ENCODE results near the gene VASH1. TPM values are rescaled to one million over a fixed set of nuclear protein-coding genes. Genes with fewer than 3 reads are reported as not detected.

VASH1 gene
- polyA plus RNA-seq (2011; rRNA removed) (2.1 and 3.1 TPM in 2 replicates), polyA plus RNA-seq (2017; fragmentation: RNase III; extraction: RNeasy Plus Mini Kit Qiagen cat#74134 plus additional on column Dnase treatment) (4.0 to 6.0 TPM (median 5.1 TPM) in 3 replicates), polyA minus RNA-seq (2011; rRNA and poly(A)+ RNA removed) (3.3 and 3.4 TPM in 2 replicates)
- 2.2 and 2.3 TPM in 2 replicates for polyA plus RNA-seq (2012; cell fraction: cytosol; rRNA removed)
- polyA plus RNA-seq (2012; cell fraction: nucleus; rRNA removed) = 9.6 and 11.6 TPM in 2 replicates

GRCh38 chr14:76761136-76761959 is at the start of gene VASH1:
TSS of gene VASH1 (plus strand) at chr14:76761468. CDS start at chr14:76762822, 1,354 bp downstream.
- WGBS (ENCODE audit: missing lambda C conversion rate) = 5% methylated on average over 23 of the region's 96 CpGs
- ChIA-PET POLR2A (interaction anchor here (0.6 kb wide), 1 partner anchor 77 kb away, joined by 3 read pairs; no protein-coding TSS in a partner anchor), CTCF (interaction anchor here (0.8 to 1.7 kb wide), 4 partner anchors 22 to 51 kb away, joined by 3 to 5 read pairs (median 3); no protein-coding TSS in a partner anchor)
- Histone ChIP-seq H3K4me2 (peak within 1 kb of the TSS; percentile 100), H3K27ac (peak within 1 kb of the TSS; percentile 79 to 95), H3K4me3 (peak within 1 kb of the TSS; percentile 78), H3K9me3 (no peaks in the 10 kb centered on the region), H3K4me1 (no peaks in the 10 kb centered on the region; the same call in 2 of the 3 replicates)
- DNase-seq (ENCODE audit: low read depth in 1 of 2, low spot score in 1 of 2) (peak; percentile 61 to 83), ATAC-seq (peak; percentile 90 to 91), FAIRE-seq (no peak)
- no peak for TF ChIP-seq ZFP36 (IDR thresholded peaks at IDR 0.05; ENCODE audit: borderline replicate concordance, partially characterized antibody)
- no peak for TF ChIP-seq PHF8 (IDR thresholded peaks at IDR 0.05; ENCODE audit: borderline replicate concordance, low read depth)
- TF ChIP-seq NPAS2 (CRISPR knock-in tag; IDR thresholded peaks at IDR 0.05; ENCODE audit: borderline replicate concordance) = no peak
- 0 out of 2 replicates have a peak, but pooled peaks have one; percentile 38 for TF ChIP-seq HDAC2 (IDR thresholded peaks at IDR 0.05)
- TF ChIP-seq PBX3 (IDR thresholded peaks at IDR 0.05) = no peak
- no peak for TF ChIP-seq HEYL (CRISPR knock-in tag; IDR thresholded peaks at IDR 0.05)
- TF ChIP-seq ELK1 (IDR thresholded peaks at IDR 0.05; ENCODE audit: low read depth, low read length) = no peak
- TF ChIP-seq, protein P1, sequence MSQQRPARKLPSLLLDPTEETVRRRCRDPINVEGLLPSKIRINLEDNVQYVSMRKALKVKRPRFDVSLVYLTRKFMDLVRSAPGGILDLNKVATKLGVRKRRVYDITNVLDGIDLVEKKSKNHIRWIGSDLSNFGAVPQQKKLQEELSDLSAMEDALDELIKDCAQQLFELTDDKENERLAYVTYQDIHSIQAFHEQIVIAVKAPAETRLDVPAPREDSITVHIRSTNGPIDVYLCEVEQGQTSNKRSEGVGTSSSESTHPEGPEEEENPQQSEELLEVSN (IDR thresholded peaks at IDR 0.05; ENCODE audit: borderline replicate concordance, low read depth) = 0 out of 2 replicates have a peak, but pooled peaks have one; percentile 55
- TF ChIP-seq POLR2A (IDR thresholded peaks at IDR 0.05; ENCODE audit: low read length) = peak; percentile 91
- TF ChIP-seq RCOR1 (IDR thresholded peaks at IDR 0.05; ENCODE audit: low read depth, low read length) = no peak
- no peak for TF ChIP-seq CTCF (IDR thresholded peaks at IDR 0.05)
- TF ChIP-seq JUNB (IDR thresholded peaks at IDR 0.05) = no peak
- TF ChIP-seq, protein P2, sequence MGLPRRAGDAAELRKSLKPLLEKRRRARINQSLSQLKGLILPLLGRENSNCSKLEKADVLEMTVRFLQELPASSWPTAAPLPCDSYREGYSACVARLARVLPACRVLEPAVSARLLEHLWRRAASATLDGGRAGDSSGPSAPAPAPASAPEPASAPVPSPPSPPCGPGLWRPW (IDR thresholded peaks at IDR 0.05) = no peak
- no peak for TF ChIP-seq NFE2L2 (conservative IDR thresholded peaks at IDR 0.05; ENCODE audit: low read length)
- TF ChIP-seq KDM5A (IDR thresholded peaks at IDR 0.05) = no peak
- 0 out of 3 replicates have a peak, but pooled peaks have one; percentile 25 for TF ChIP-seq BCL3 (IDR thresholded peaks at IDR 0.05)
- peak in 1 of 2 experiments; percentile 48; a peak in 1 of 5 replicates for TF ChIP-seq JUN (IDR thresholded peaks at IDR 0.05)
- TF ChIP-seq GATA3 (IDR thresholded peaks at IDR 0.05; ENCODE audit: borderline replicate concordance) = 0 out of 2 replicates have a peak, but pooled peaks have one; percentile 16
- no peak for TF ChIP-seq EP300 (IDR thresholded peaks at IDR 0.05)
- TF ChIP-seq EHMT2 (IDR thresholded peaks at IDR 0.05; ENCODE audit: low read depth) = no peak
- no peak for TF ChIP-seq MYC (IDR thresholded peaks at IDR 0.05; ENCODE audit: borderline replicate concordance, low read length)
- no peak for TF ChIP-seq FOSB (CRISPR knock-in tag; IDR thresholded peaks at IDR 0.05)
- TF ChIP-seq, protein P3, sequence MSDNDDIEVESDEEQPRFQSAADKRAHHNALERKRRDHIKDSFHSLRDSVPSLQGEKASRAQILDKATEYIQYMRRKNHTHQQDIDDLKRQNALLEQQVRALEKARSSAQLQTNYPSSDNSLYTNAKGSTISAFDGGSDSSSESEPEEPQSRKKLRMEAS (IDR thresholded peaks at IDR 0.05) = peak; percentile 70
